ENCODE results near the gene SNAPC2.

SNAPC2 gene, protein sequence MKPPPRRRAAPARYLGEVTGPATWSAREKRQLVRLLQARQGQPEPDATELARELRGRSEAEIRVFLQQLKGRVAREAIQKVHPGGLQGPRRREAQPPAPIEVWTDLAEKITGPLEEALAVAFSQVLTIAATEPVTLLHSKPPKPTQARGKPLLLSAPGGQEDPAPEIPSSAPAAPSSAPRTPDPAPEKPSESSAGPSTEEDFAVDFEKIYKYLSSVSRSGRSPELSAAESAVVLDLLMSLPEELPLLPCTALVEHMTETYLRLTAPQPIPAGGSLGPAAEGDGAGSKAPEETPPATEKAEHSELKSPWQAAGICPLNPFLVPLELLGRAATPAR

DNA sequence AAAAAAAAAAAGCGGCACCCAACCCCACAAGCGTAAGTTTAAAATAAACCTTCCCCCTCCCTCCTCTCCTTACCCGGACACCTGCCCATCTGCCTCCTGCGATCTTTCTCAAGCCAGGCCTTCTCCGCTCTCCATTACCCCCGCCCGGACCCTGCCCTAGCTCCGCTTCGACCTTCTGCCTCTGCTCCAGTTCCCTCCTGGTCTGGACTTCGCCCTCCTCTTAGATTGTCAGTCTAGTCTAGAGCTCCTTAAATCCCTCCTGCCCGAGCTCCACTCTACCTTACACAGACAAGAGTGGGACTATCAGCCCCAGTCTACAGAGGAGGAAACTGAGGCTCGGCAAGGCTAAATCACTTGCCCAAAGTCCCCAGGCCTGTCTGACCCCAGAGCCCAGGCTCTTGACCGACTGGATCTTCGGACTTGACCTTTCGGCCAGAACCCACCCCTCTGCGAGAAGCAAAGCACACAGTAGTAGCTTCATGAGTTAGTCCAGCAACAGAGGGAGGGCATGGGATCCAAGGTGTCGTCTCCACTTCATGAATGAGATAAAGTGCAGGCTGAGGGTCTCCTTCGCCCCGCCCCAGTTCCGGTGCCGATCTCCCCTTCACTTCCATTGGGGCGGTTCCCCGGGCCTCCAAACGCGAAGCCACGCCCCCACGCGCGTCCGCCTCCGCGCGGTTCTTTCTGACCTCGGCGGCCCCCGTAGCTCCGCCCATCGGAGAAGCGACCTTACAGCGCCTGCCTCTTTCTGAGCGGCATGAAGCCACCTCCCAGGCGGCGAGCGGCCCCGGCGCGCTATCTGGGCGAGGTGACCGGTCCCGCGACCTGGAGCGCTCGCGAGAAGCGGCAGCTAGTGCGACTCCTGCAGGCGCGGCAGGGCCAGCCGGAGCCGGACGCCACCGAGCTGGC lies at the start of gene SNAPC2:
TSS of gene SNAPC2 (plus strand) at position 729 of the 909 bp plus-strand sequence. CDS start at position 758, 29 bp downstream.
- H3K36me3 ChIP-seq (ENCODE audit: insufficient read depth, low read length), result peaks cover 12% of the 10 kb centered on the region; the same call in 1 of the 2 replicates
- no peaks in the 10 kb centered on the region for H3K79me2 ChIP-seq (ENCODE audit: insufficient read depth, low read length)
- H3K9me3 ChIP-seq (ENCODE audit: low read length), result no peaks in the 10 kb centered on the region
- H3K27ac ChIP-seq (ENCODE audit: low read depth, low read length, poor library complexity, severe bottlenecking), result no peak within 1 kb of the TSS
- TF ChIP-seq CTCF (IDR thresholded peaks at IDR 0.05; ENCODE audit: low read length) (no peak), EZH2 (IDR thresholded peaks at IDR 0.05; ENCODE audit: borderline replicate concordance, low read length) (no peak)
- H3K9me2 ChIP-seq (ENCODE audit: low read depth, low read length), result no peaks in the 10 kb centered on the region
- H3K27me3 ChIP-seq (ENCODE audit: insufficient read depth, low read length), result peaks cover 4% of the 10 kb centered on the region; the same call in 1 of the 2 replicates
- H3F3A ChIP-seq (ENCODE audit: insufficient read depth, low read length), result no peaks in the 10 kb centered on the region
- H3K4me1 ChIP-seq (ENCODE audit: insufficient read depth, low read length, severe bottlenecking), result peaks cover 47% of the 10 kb centered on the region
- H2AFZ ChIP-seq (ENCODE audit: low read length), result peak within 1 kb of the TSS; percentile 84; the same call in 1 of the 2 replicates
- no peaks in the 10 kb centered on the region for H4K20me1 ChIP-seq (ENCODE audit: insufficient read depth, low read length)
- peak within 1 kb of the TSS; percentile 78 for H3K9ac ChIP-seq (ENCODE audit: low read length)
- H3K4me3 ChIP-seq (ENCODE audit: low read depth, low read length, poor library complexity, severe bottlenecking), result peak within 1 kb of the TSS; percentile 75
- peak within 1 kb of the TSS; percentile 96 for H3K4me2 ChIP-seq (ENCODE audit: low read length)

DNA sequence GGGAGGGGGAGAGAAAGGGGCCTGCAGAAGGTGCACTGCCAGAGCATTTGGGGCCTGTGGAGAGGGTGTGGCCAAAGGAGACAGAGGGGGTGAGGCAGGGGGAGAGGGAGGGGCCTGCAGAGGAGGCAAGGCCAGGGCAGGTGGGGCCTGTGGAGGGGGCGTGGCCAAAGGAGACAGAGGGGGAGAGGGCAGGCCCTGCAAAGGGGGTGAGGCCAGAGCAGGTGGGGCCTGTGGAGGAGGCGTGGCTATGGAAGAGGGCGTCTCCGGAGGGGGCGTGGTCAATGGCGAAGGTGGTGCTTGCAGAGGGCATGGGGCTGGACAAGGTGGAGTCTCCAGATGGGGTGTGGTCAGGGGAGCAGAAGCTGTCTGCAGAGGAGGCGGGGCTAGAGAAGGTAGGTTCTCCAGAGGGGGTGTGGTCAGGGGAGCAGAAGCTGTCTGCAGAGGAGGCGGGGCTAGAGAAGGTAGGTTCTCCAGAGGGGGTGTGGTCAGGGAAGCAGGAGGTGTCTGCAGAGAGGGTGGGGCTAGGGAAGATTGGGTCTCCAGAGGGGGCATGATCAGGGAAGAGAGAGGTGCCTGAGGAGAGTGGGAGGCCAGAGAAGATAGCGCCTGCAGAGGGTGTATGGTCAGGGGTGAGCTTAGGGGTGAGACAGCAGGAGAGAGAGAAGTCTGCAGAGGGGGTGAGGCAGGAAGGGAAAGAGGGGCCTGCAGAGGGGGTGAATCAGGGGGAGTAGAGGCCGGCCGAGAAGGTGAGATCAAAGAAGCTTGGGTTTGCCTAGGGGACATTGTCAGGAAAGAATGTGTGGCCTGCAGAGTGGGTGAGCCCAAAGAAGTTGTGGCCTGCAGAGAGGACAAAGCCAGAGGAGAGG lies 49.3 kb upstream of the SNAPC2 start:
- Histone ChIP-seq H4K20me1 (ENCODE audit: insufficient read depth, low read length) (no peaks in the 10 kb centered on the region), H3K9ac (ENCODE audit: low read length) (no peak overlapping the region), H3K4me3 (ENCODE audit: low read depth, low read length, poor library complexity, severe bottlenecking) (no peak overlapping the region), H3K36me3 (ENCODE audit: insufficient read depth, low read length) (no peaks in the 10 kb centered on the region), H3K27ac (ENCODE audit: low read depth, low read length, poor library complexity, severe bottlenecking) (no peak overlapping the region), H3K79me2 (ENCODE audit: insufficient read depth, low read length) (no peaks in the 10 kb centered on the region), H3K4me1 (ENCODE audit: insufficient read depth, low read length, severe bottlenecking) (peaks cover 14% of the 10 kb centered on the region), H3F3A (ENCODE audit: insufficient read depth, low read length) (0 out of 2 replicates have a peak, but pooled peaks cover 3% of the 10 kb centered on the region), H3K27me3 (ENCODE audit: insufficient read depth, low read length) (no peaks in the 10 kb centered on the region), H3K4me2 (ENCODE audit: low read length) (no peak overlapping the region), H3K9me2 (ENCODE audit: low read depth, low read length) (no peaks in the 10 kb centered on the region), H3K9me3 (ENCODE audit: low read length) (no peaks in the 10 kb centered on the region), H2AFZ (ENCODE audit: low read length) (no peak overlapping the region)
- TF ChIP-seq CTCF (IDR thresholded peaks at IDR 0.05; ENCODE audit: low read length) (no peak), EZH2 (IDR thresholded peaks at IDR 0.05; ENCODE audit: borderline replicate concordance, low read length) (no peak)
